Kidney epithelial cell (primary cell): ENCODE measurements around the gene RRH. TPM values are rescaled to one million over a fixed set of nuclear protein-coding genes. Genes with fewer than 3 reads are reported as not detected.
"Not testable (repeated sequence)": the region's sequence is repeated elsewhere in the genome, so short reads cannot be mapped to it uniquely, and the experiment has no call there.

Source experiments
- DNase-seq: peaks from one replicate; pipeline ENCODE4 v3.0.0-alpha.2; 2010; ENCODE audit warnings: low read depth
- H3K27me3 ChIP-seq: 2 replicates; pipeline ENCODE4 v1.6.0; 2011; ENCODE audit warnings: low read length; ENCODE audit not compliant: control insufficient read depth, insufficient read depth
- H3K36me3 ChIP-seq: 2 replicates; pipeline ENCODE4 v1.5.1; 2011; ENCODE audit warnings: low read length; ENCODE audit not compliant: control insufficient read depth, insufficient read depth
- H3K4me3 ChIP-seq: 2 replicates; pipeline ENCODE4 v1.5.1; 2011; ENCODE audit warnings: low read depth, mild to moderate bottlenecking, control low read depth, low read length
- CTCF ChIP-seq: IDR thresholded peaks from 2 replicates; pipeline ENCODE4 v1.5.1; 2011; ENCODE audit warnings: mild to moderate bottlenecking, moderate library complexity, low read length, control low read depth, inconsistent platforms; ENCODE audit not compliant: insufficient read depth, poor library complexity, severe bottlenecking
- total RNA-seq: library from RNA; depleted of rRNA; stranded (reverse); fragments of >200 nt; gene quantifications from 2 replicates; pipeline ENCODE4 v1.2.3, GENCODE V29; 2015

Gene RRH
- total RNA-seq, 1 donor from 2014 or later = not detected

- no peak for DNase-seq
- TF ChIP-seq CTCF = no peak
- H3K4me3 ChIP-seq = no peak overlapping the region
- H3K36me3 ChIP-seq = no peaks in the 10 kb centered on the region
- no peaks in the 10 kb centered on the region for H3K27me3 ChIP-seq
Measured at GRCh38 chr4:109875106-109875505, 47.3 kb downstream of the RRH start.

- not testable (repeated sequence) for H3K4me3 ChIP-seq, H3K36me3 ChIP-seq, DNase-seq, H3K27me3 ChIP-seq
Measured at GRCh38 chr4:109875553-109875952, 47.8 kb downstream of the RRH start.

GRCh38 chr4:109876634-109877265, 49.0 kb downstream of the RRH start:
- DNase-seq = no peak
- Histone ChIP-seq H3K4me3 (no peak overlapping the region), H3K27me3 (no peaks in the 10 kb centered on the region), H3K36me3 (no peaks in the 10 kb centered on the region)
- TF ChIP-seq CTCF = no peak

GRCh38 chr4:109877400-109877799, 49.6 kb downstream of the RRH start:
- no peaks in the 10 kb centered on the region for H3K27me3 ChIP-seq
- no peak for TF ChIP-seq CTCF
- no peaks in the 10 kb centered on the region for H3K36me3 ChIP-seq
- DNase-seq = no peak
- H3K4me3 ChIP-seq = no peak overlapping the region

GRCh38 chr4:109878355-109878754, 50.6 kb downstream of the RRH start:
- no peak for TF ChIP-seq CTCF

GRCh38 chr4:109879081-109879480, 51.3 kb downstream of the RRH start:
- Histone ChIP-seq H3K4me3 (no peak overlapping the region), H3K36me3 (no peaks in the 10 kb centered on the region), H3K27me3 (no peaks in the 10 kb centered on the region)
- no peak for DNase-seq
- TF ChIP-seq CTCF = no peak

More at GRCh38 chr4:109878355-109878754, 50.6 kb downstream of the RRH start:
- Histone ChIP-seq H3K36me3 (no peaks in the 10 kb centered on the region), H3K27me3 (no peaks in the 10 kb centered on the region), H3K4me3 (no peak overlapping the region)
- no peak for DNase-seq
